HepG2 (cell line): ENCODE measurements around the gene PHLDB1. TPM values are rescaled to one million over a fixed set of nuclear protein-coding genes. Genes with fewer than 3 reads are reported as not detected.
"Not testable (repeated sequence)": the region's sequence is repeated elsewhere in the genome, so short reads cannot be mapped to it uniquely, and the experiment has no call there.

ENCODE experiments used
- ATAC-seq: fragments of 200-7000 bp; cut with Tn5 transposase; 3 replicates; pipeline ENCODE4 v1.9.1; 2020; ENCODE audit warnings: mild to moderate bottlenecking, moderate library complexity
- BruUV-seq: library from RNA; stranded (reverse); fragments of 400-500 nt; replicated peaks from 2 replicates; lab custom pipeline; 2021; lab: Mats Ljungman, UMichigan
- CTCF ChIA-PET: fragments of 300-600 bp; formaldehyde crosslinking; extraction: SDS; loops from one replicate; lab custom pipeline; 2021; ENCODE audit warnings: low total read pairs, inconsistent platforms, low intra/inter-chr PET ratio; lab: Yijun Ruan, JAX
- POLR2A ChIA-PET: fragments of 350-600 bp; sonication (Branson Sonifier 250); formaldehyde crosslinking; loops from one replicate; lab custom pipeline; 2020; ENCODE audit warnings: antibody characterized with exemption, inconsistent platforms; lab: Yijun Ruan, JAX
- DNase-seq: peaks from one replicate; pipeline ENCODE4 v3.0.0-alpha.2; 2015; ENCODE audit warnings: low spot score
- FAIRE-seq: peaks from 3 replicates; lab custom pipeline; 2011; peaks lifted over from hg19 to GRCh38; lab: Jason Lieb, UNC
- H2AFZ ChIP-seq: one replicate; pipeline ENCODE4 v1.6.1; 2011; ENCODE audit warnings: low read length, inconsistent platforms
- H3K27ac ChIP-seq: fragments of 300-600 bp; 3 replicates; pipeline ENCODE4 v1.8.0; 2011; ENCODE audit warnings: mixed run types, mild to moderate bottlenecking, mixed read lengths, low read length, inconsistent platforms; ENCODE audit not compliant: insufficient read depth; ENCODE audit errors: extremely low read length
- H3K27me3 ChIP-seq, 2 experiments: fragments of 200-600 bp in 1 of 2; 2 replicates in 1 of 2; 3 replicates in 1 of 2; pipeline versions ENCODE4 v1.6.0 to v1.8.0; 2011; ENCODE audit warnings: low read length in 2 of 2, mild to moderate bottlenecking in 2 of 2, moderate library complexity in 2 of 2, inconsistent platforms in 1 of 2; ENCODE audit not compliant: insufficient read depth in 2 of 2, control insufficient read depth in 1 of 2
- H3K36me3 ChIP-seq, 2 experiments: fragments of 200-600 bp in 1 of 2; replicated peaks in 1 of 2; 2 replicates in 1 of 2; 3 replicates in 1 of 2; pipeline versions ENCODE4 v1.5.1 to v1.8.0; 2011; ENCODE audit warnings: low read length in 2 of 2, inconsistent platforms in 1 of 2; ENCODE audit not compliant: insufficient read depth in 2 of 2, control insufficient read depth in 1 of 2
- H3K4me1 ChIP-seq: 2 replicates; pipeline ENCODE4 v1.5.1; 2012; ENCODE audit warnings: low read length, inconsistent platforms; ENCODE audit not compliant: insufficient read depth
- H3K4me2 ChIP-seq: 2 replicates; pipeline ENCODE4 v1.6.0; 2011; ENCODE audit warnings: low read depth, low read length, inconsistent platforms
- H3K4me3 ChIP-seq, 3 experiments: fragments of 200-600 bp in 1 of 3; sonication (generic), shearing (Covaris generic) in 1 of 3; replicated peaks in 1 of 3; 2 replicates each; pipeline ENCODE4 v1.5.1; 2011 to 2016; ENCODE audit warnings: low read length in 3 of 3, inconsistent platforms in 2 of 3, low read depth in 2 of 3, mild to moderate bottlenecking in 2 of 3, control low read depth in 1 of 3, mixed read lengths in 1 of 3; ENCODE audit not compliant: insufficient read depth in 1 of 3
- H3K79me2 ChIP-seq: one replicate; pipeline ENCODE4 v1.6.1; 2011; ENCODE audit warnings: low read length, inconsistent platforms; ENCODE audit not compliant: insufficient read depth
- H3K9ac ChIP-seq: 2 replicates; pipeline ENCODE4 v1.6.0; 2011; ENCODE audit warnings: mild to moderate bottlenecking, low read depth, low read length, inconsistent platforms; ENCODE audit not compliant: insufficient read depth
- H3K9me3 ChIP-seq: 2 replicates; pipeline ENCODE4 v1.5.1; 2012; ENCODE audit warnings: mild to moderate bottlenecking, low read length
- H4K20me1 ChIP-seq: 2 replicates; pipeline ENCODE4 v1.6.0; 2011; ENCODE audit warnings: inconsistent platforms, mild to moderate bottlenecking, low read length, moderate library complexity; ENCODE audit not compliant: insufficient read depth
- BHLHE40 ChIP-seq: IDR thresholded peaks from 2 replicates; pipeline ENCODE4 v1.6.1; 2011; ENCODE audit warnings: low read length, improper control_type of control experiment
- HES4 ChIP-seq: sonication (generic); formaldehyde crosslinking; IDR thresholded peaks from 2 replicates; pipeline ENCODE4 v1.9.0; 2021; ENCODE audit warnings: mild to moderate bottlenecking, missing genetic modification reagents, borderline replicate concordance
- ISL2 ChIP-seq: sonication (generic); formaldehyde crosslinking; IDR thresholded peaks from 2 replicates; pipeline ENCODE4 v1.5.0; 2020; ENCODE audit warnings: missing genetic modification reagents
- KDM2A ChIP-seq: sonication (generic); formaldehyde crosslinking; IDR thresholded peaks from 2 replicates; pipeline ENCODE4 v1.4.0; 2020; ENCODE audit warnings: low read depth, missing genetic modification reagents, borderline replicate concordance
- RXRA ChIP-seq: sonication (generic); formaldehyde crosslinking; IDR thresholded peaks from 2 replicates; pipeline ENCODE4 v1.5.1; 2020; ENCODE audit warnings: missing genetic modification reagents
- STAG1 ChIP-seq: sonication (generic); formaldehyde crosslinking; IDR thresholded peaks from 2 replicates; pipeline ENCODE4 v1.4.0; 2020; ENCODE audit warnings: missing genetic modification reagents
- ZNF710 ChIP-seq: sonication (generic); formaldehyde crosslinking; IDR thresholded peaks from 2 replicates; pipeline ENCODE4 v1.5.0; 2020; ENCODE audit warnings: mild to moderate bottlenecking, missing genetic modification reagents, borderline replicate concordance
- WGBS: methylation state at CpG from one replicate; pipeline ENCODE4 v1.1.6; 2017; ENCODE audit warnings: low lambda C conversion rate; 5-methylcytosine and 5-hydroxymethylcytosine counted together
- in situ Hi-C: cut with HindIII; loops from 2 replicates; pipeline ENCODE4 v1.10.0; 2017; ENCODE audit warnings: low pct_unique_long_range_greater_than_20kb; ENCODE audit not compliant: extremely low pct_ligation_motif_present
- intact Hi-C: fragments of 100-400 bp; cut with micrococcal nuclease; formaldehyde crosslinking; loops from one replicate; pipeline ENCODE4 v1.10.0; 2022; ENCODE audit not compliant: unreplicated experiment
- polyA plus RNA-seq, 8 experiments: library from polyadenylated mRNA; depleted of rRNA in 3 of 8; stranded (reverse) in 7 of 8; unstranded in 1 of 8; fragments of >200 nt; fragmentation: Illumina TruSeq in 4 of 8; extraction: Trizol in 4 of 8; gene quantifications; 2 replicates each; pipeline versions ENCODE4 v1.2.1 to v1.2.3, GENCODE V29; 2011 to 2016; ENCODE audit warnings: low read depth in 4 of 8, missing spikeins in 1 of 8, mixed read lengths in 1 of 8; ENCODE audit not compliant: insufficient read depth in 1 of 8
- total RNA-seq, 5 experiments: library from RNA; depleted of rRNA; stranded (reverse); fragments of >200 nt; fragmentation: Illumina TruSeq; extraction: Trizol; gene quantifications; 2 replicates each; pipeline ENCODE4 v1.2.3, GENCODE V29; 2016; ENCODE audit warnings: low read depth in 1 of 5

The PHLDB1 gene
- total and polyA plus RNA-seq, 2 of the 13 experiments (the other 11 are each of a cell fraction or from before 2014, with no cell fraction given): 13.8 to 14.2 TPM

- TF ChIP-seq ZNF710 (no peak), KDM2A (CRISPR knock-in tag) (peak; percentile 48; the same call in 1 of the 2 replicates), HES4 (CRISPR knock-in tag) (no peak), STAG1 (CRISPR knock-in tag) (peak; percentile 54), BHLHE40 (no peak), RXRA (0 out of 2 replicates have a peak, but pooled peaks have one; percentile 31), ISL2 (CRISPR knock-in tag) (no peak)
Measured at GRCh38 chr11:118610773-118611432, 3.5 kb downstream of the PHLDB1 start (continued).

DNA sequence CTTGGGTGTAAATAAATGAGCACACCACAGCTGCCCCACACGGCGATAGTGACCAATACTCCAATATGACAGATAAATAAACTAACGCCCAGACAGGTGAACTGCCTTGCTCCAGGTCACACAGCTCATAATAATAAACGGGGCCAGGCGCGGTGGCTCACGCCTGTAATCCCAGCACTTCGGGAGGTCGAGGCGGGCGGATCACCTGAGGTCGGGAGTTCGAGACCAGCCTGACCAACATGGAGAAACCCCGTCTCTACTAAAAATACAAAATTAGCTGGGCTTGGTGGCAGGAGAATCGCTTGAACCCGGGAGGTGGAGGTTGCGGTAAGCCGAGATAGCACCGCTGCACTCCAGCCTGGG, 4.0 kb downstream of the PHLDB1 start:
- H3K27ac ChIP-seq, in situ Hi-C loops, H4K20me1 ChIP-seq, FAIRE-seq, BruUV-seq, H3K9me3 ChIP-seq, H3K4me2 ChIP-seq, H3K27me3 ChIP-seq, H2AFZ ChIP-seq, intact Hi-C loops, H3K36me3 ChIP-seq, H3K4me3 ChIP-seq, H3K79me2 ChIP-seq, ATAC-seq, DNase-seq, H3K9ac ChIP-seq: not testable (repeated sequence)
- WGBS: 92% methylated on average over 19 of the region's 19 CpGs
- peaks cover 36% of the 10 kb centered on the region for H3K4me1 ChIP-seq
- POLR2A ChIA-PET: interaction anchor here (1.5 kb wide), 1 partner anchor 10 kb away, joined by 6 read pairs; no protein-coding TSS in a partner anchor
- CTCF ChIA-PET: interaction anchor here (0.8 kb wide), 1 partner anchor 16 kb away, joined by 4 read pairs; no protein-coding TSS in a partner anchor
